ENCODE results near the gene GPRC5A.
A peak's percentile ranks its signal among the peaks of the same experiment; 100 is the strongest.

GPRC5A gene

GRCh38 chr12:12915656-12916055 lies 24.3 kb downstream of the GPRC5A start:
- DNase-seq: no peak

GRCh38 chr12:12916135-12916944 lies 25.0 kb downstream of the GPRC5A start:
- DNase-seq: peak; percentile 86 to 92 (median 88)

- DNase-seq: no peak
Observed at GRCh38 chr12:12917517-12917916, 26.2 kb downstream of the GPRC5A start.

- DNase-seq: no peak
Observed at GRCh38 chr12:12918781-12919389, 27.5 kb downstream of the GPRC5A start.

GRCh38 chr12:12919666-12920435 lies 28.5 kb downstream of the GPRC5A start:
- DNase-seq: no peak

- DNase-seq: peak; percentile 78 to 84 (median 83)
Observed at GRCh38 chr12:12922191-12922616, 30.8 kb downstream of the GPRC5A start.

GRCh38 chr12:12922978-12923377 lies 31.6 kb downstream of the GPRC5A start:
- DNase-seq: no peak

- DNase-seq: no peak
Observed at GRCh38 chr12:12924169-12924568, 32.8 kb downstream of the GPRC5A start.

GRCh38 chr12:12925388-12925787 lies 34.0 kb downstream of the GPRC5A start:
- no peak for DNase-seq

GRCh38 chr12:12926571-12927071 lies 35.3 kb downstream of the GPRC5A start:
- DNase-seq: no peak

GRCh38 chr12:12927211-12928079 lies 36.1 kb downstream of the GPRC5A start:
- peak in 2 of 3 donors; percentile 46 to 61 for DNase-seq

GRCh38 chr12:12929696-12930095 lies 38.3 kb downstream of the GPRC5A start:
- no peak for DNase-seq

GRCh38 chr12:12930633-12931219 lies 39.4 kb downstream of the GPRC5A start:
- peak; percentile 24 to 36 (median 35) for DNase-seq

- no peak for DNase-seq
Observed at GRCh38 chr12:12933742-12934141, 42.4 kb downstream of the GPRC5A start.

- no peak for DNase-seq
Observed at GRCh38 chr12:12934556-12934955, 43.2 kb downstream of the GPRC5A start.

GRCh38 chr12:12936983-12937491 lies 45.7 kb downstream of the GPRC5A start:
- DNase-seq: no peak

GRCh38 chr12:12938541-12938940 lies 47.2 kb downstream of the GPRC5A start:
- no peak for DNase-seq

GRCh38 chr12:12939888-12940287 lies 48.5 kb downstream of the GPRC5A start:
- no peak for DNase-seq

- DNase-seq: no peak
Observed at GRCh38 chr12:12941450-12942350, 50.3 kb downstream of the GPRC5A start.

- DNase-seq: no peak
Observed at GRCh38 chr12:12943586-12944260, 52.4 kb downstream of the GPRC5A start.

Data from suppressor macrophage treated with lipopolysaccharide for 1 hour (primary cell).